H1 (cell line): Measurements from ENCODE around the gene CST7. TPM values are rescaled to one million over a fixed set of nuclear protein-coding genes. Genes with fewer than 3 reads are reported as not detected.

Experiments
- CTCF ChIA-PET: fragments of 300-600 bp; sonication (Branson Sonifier 250); formaldehyde crosslinking; loops from one replicate; lab custom pipeline; 2021; ENCODE audit not compliant: partially characterized antibody; lab: Charles Lee
- POLR2A ChIA-PET: fragments of 300-600 bp; sonication (Branson Sonifier 250); formaldehyde crosslinking; loops from one replicate; lab custom pipeline; 2021; ENCODE audit warnings: inconsistent platforms; ENCODE audit not compliant: partially characterized antibody; lab: Charles Lee
- DNase-seq, 2 experiments: peaks; one replicate each; pipeline versions ENCODE4 v3.0.0 to v3.0.0-alpha.2; 2010 to 2022; ENCODE audit warnings: low spot score in 2 of 2, low read depth in 1 of 2, mixed read lengths in 1 of 2
- FAIRE-seq: peaks from 2 replicates; lab custom pipeline; 2011; peaks lifted over from hg19 to GRCh38; lab: Jason Lieb, UNC
- H2AFZ ChIP-seq: 2 replicates; pipeline ENCODE4 v1.8.1; 2012; ENCODE audit warnings: low read length, inconsistent platforms
- H2AK5ac ChIP-seq: 2 replicates; pipeline ENCODE4 v1.6.1; 2013; ENCODE audit warnings: low read depth, low read length
- H2BK120ac ChIP-seq: replicated peaks from 2 replicates; pipeline ENCODE3; 2013; ENCODE audit warnings: low read depth, low read length, inconsistent platforms
- H2BK12ac ChIP-seq: 2 replicates; pipeline ENCODE4 v1.6.1; 2013; ENCODE audit warnings: low read depth, low read length
- H2BK15ac ChIP-seq: 2 replicates; pipeline ENCODE4 v1.6.1; 2013; ENCODE audit warnings: low read length
- H2BK20ac ChIP-seq: 2 replicates; pipeline ENCODE4 v1.6.1; 2013; ENCODE audit warnings: low read length
- H2BK5ac ChIP-seq: 2 replicates; pipeline ENCODE4 v1.6.1; 2013; ENCODE audit warnings: low read depth, low read length
- H3K14ac ChIP-seq: 2 replicates; pipeline ENCODE4 v1.6.1; 2013; ENCODE audit warnings: inconsistent platforms; ENCODE audit not compliant: insufficient read length
- H3K18ac ChIP-seq: 2 replicates; pipeline ENCODE4 v1.6.1; 2013; ENCODE audit warnings: low read length; ENCODE audit errors: extremely low read depth
- H3K23ac ChIP-seq: 2 replicates; pipeline ENCODE4 v1.6.1; 2013; ENCODE audit warnings: inconsistent platforms; ENCODE audit not compliant: insufficient read length
- H3K23me2 ChIP-seq: 2 replicates; pipeline ENCODE4 v1.6.1; 2013; ENCODE audit warnings: low read depth, low read length
- H3K27ac ChIP-seq: 2 replicates; pipeline ENCODE4 v1.6.1; 2011; ENCODE audit warnings: low read depth, low read length, inconsistent platforms
- H3K27me3 ChIP-seq, 4 experiments: replicated peaks in 1 of 4; 1 replicate in 1 of 4; 2 replicates in 3 of 4; pipeline versions ENCODE4 v1.6.1 to v1.8.1; 2011 to 2013; ENCODE audit warnings: low read length in 3 of 4, mild to moderate bottlenecking in 3 of 4, inconsistent platforms in 2 of 4, mixed read lengths in 2 of 4, moderate library complexity in 1 of 4; ENCODE audit not compliant: control insufficient read depth in 3 of 4, insufficient read depth in 3 of 4; ENCODE audit errors: extremely low read depth in 1 of 4
- H3K36me3 ChIP-seq, 4 experiments: 2 replicates each; pipeline versions ENCODE4 v1.6.1 to v1.8.1; 2011 to 2013; ENCODE audit warnings: mild to moderate bottlenecking in 4 of 4, low read length in 3 of 4, moderate library complexity in 2 of 4, control low read depth in 1 of 4, inconsistent platforms in 1 of 4; ENCODE audit not compliant: insufficient read depth in 4 of 4, control insufficient read depth in 2 of 4
- H3K4ac ChIP-seq: replicated peaks from 2 replicates; pipeline ENCODE3; 2013; ENCODE audit warnings: low read length, low read depth, mixed read lengths, inconsistent platforms; ENCODE audit not compliant: insufficient read length
- H3K4me1 ChIP-seq, 4 experiments: replicated peaks in 1 of 4; 1 replicate in 1 of 4; 2 replicates in 3 of 4; pipeline versions ENCODE4 v1.6.1 to v1.8.1; 2011 to 2013; ENCODE audit warnings: low read length in 3 of 4, inconsistent platforms in 2 of 4, mixed read lengths in 1 of 4; ENCODE audit not compliant: insufficient read depth in 4 of 4, control insufficient read depth in 3 of 4
- H3K4me2 ChIP-seq, 2 experiments: 2 replicates each; pipeline versions ENCODE4 v1.6.1 to v1.8.1; 2011 to 2013; ENCODE audit warnings: low read depth in 2 of 2, low read length in 2 of 2, control low read depth in 1 of 2, inconsistent platforms in 1 of 2, mild to moderate bottlenecking in 1 of 2; ENCODE audit not compliant: insufficient read depth in 1 of 2
- H3K4me3 ChIP-seq, 4 experiments: fragments of 200-600, 300-600 bp in 1 of 4; sonication (generic), shearing (Covaris generic), sonication (Bioruptor Twin) in 1 of 4; 2 replicates each; pipeline versions ENCODE4 v1.5.1 to v1.8.1; 2011 to 2016; ENCODE audit warnings: low read length in 4 of 4, low read depth in 3 of 4, control low read depth in 2 of 4, inconsistent platforms in 2 of 4, mild to moderate bottlenecking in 2 of 4, mixed read lengths in 1 of 4, moderate library complexity in 1 of 4; ENCODE audit not compliant: insufficient read depth in 2 of 4; ENCODE audit errors: extremely low read depth in 1 of 4
- H3K56ac ChIP-seq: replicated peaks from 2 replicates; pipeline ENCODE3; 2013; ENCODE audit warnings: low read depth, mild to moderate bottlenecking, mixed read lengths, low read length, inconsistent platforms; ENCODE audit not compliant: insufficient read length
- H3K79me1 ChIP-seq: 2 replicates; pipeline ENCODE4 v1.6.1; 2013; ENCODE audit warnings: low read depth, low read length, control low read depth
- H3K79me2 ChIP-seq, 2 experiments: 2 replicates each; pipeline versions ENCODE4 v1.6.1 to v1.8.1; 2012 to 2013; ENCODE audit warnings: low read length in 2 of 2, mild to moderate bottlenecking in 2 of 2, inconsistent platforms in 1 of 2; ENCODE audit not compliant: insufficient read depth in 2 of 2, control insufficient read depth in 1 of 2
- H3K9ac ChIP-seq, 4 experiments: replicated peaks in 1 of 4; 1 replicate in 1 of 4; 2 replicates in 3 of 4; pipeline versions ENCODE4 v1.6.1 to v1.8.1; 2011 to 2013; ENCODE audit warnings: low read depth in 3 of 4, low read length in 3 of 4, control low read depth in 2 of 4, mild to moderate bottlenecking in 2 of 4, moderate library complexity in 2 of 4, inconsistent platforms in 1 of 4; ENCODE audit errors: extremely low read depth in 1 of 4
- H3K9me3 ChIP-seq, 2 experiments: 2 replicates each; pipeline versions ENCODE4 v1.6.1 to v1.8.1; 2012 to 2013; ENCODE audit warnings: mild to moderate bottlenecking in 2 of 2, moderate library complexity in 2 of 2, control low read depth in 1 of 2, inconsistent platforms in 1 of 2, low read depth in 1 of 2, low read length in 1 of 2, mixed read lengths in 1 of 2; ENCODE audit not compliant: insufficient read depth in 2 of 2
- H4K20me1 ChIP-seq, 2 experiments: replicated peaks in 1 of 2; 2 replicates each; pipeline versions ENCODE3 to v1.8.1; 2011 to 2013; ENCODE audit warnings: inconsistent platforms in 2 of 2, low read length in 2 of 2, mild to moderate bottlenecking in 1 of 2; ENCODE audit not compliant: insufficient read depth in 2 of 2, control insufficient read depth in 1 of 2
- H4K5ac ChIP-seq: 2 replicates; pipeline ENCODE4 v1.6.1; 2013; ENCODE audit warnings: low read length, low read depth, mixed read lengths, inconsistent platforms; ENCODE audit not compliant: insufficient read length
- H4K8ac ChIP-seq: 2 replicates; pipeline ENCODE4 v1.8.0; 2013; ENCODE audit warnings: mild to moderate bottlenecking, moderate library complexity, low read length, inconsistent platforms; ENCODE audit not compliant: insufficient read depth; ENCODE audit errors: extremely low read depth
- H4K91ac ChIP-seq: replicated peaks from 2 replicates; pipeline ENCODE3; 2013; ENCODE audit warnings: low read length, mixed read lengths, inconsistent platforms; ENCODE audit not compliant: insufficient read length
- BRCA1 ChIP-seq: IDR thresholded peaks from 2 replicates; pipeline ENCODE4 v1.6.1; 2012; ENCODE audit warnings: low read depth, low read length, improper control_type of control experiment
- CBX5 ChIP-seq: fragments of 300-800, 300-1000 bp; sonication (generic); IDR thresholded peaks from 2 replicates; pipeline ENCODE4 v1.7.1; 2016; ENCODE audit warnings: antibody characterized with exemption, low read length, low read depth
- CHD1 ChIP-seq: IDR thresholded peaks from 2 replicates; pipeline ENCODE4 v1.6.1; 2012; ENCODE audit warnings: low read depth, low read length, improper control_type of control experiment
- GABPA ChIP-seq: IDR thresholded peaks from 2 replicates; pipeline ENCODE4 v1.6.1; 2011; ENCODE audit warnings: mild to moderate bottlenecking, low read length, moderate library complexity, borderline replicate concordance; ENCODE audit not compliant: insufficient read depth
- MAFK ChIP-seq: IDR thresholded peaks from 2 replicates; pipeline ENCODE4 v1.6.1; 2012; ENCODE audit warnings: low read depth, mild to moderate bottlenecking, improper control_type of control experiment, low read length
- RNF2 ChIP-seq: fragments of 200-900, 300-1000 bp; sonication (generic); IDR thresholded peaks from 2 replicates; pipeline ENCODE4 v1.7.1; 2016; ENCODE audit warnings: borderline replicate concordance, low read depth, mild to moderate bottlenecking, antibody characterized with exemption, low read length; ENCODE audit not compliant: poor library complexity, severe bottlenecking; ENCODE audit errors: missing control alignments
- SP4 ChIP-seq: IDR thresholded peaks from 2 replicates; pipeline ENCODE4 v1.6.1; 2012; ENCODE audit warnings: low read length, inconsistent platforms
- TAF1 ChIP-seq: IDR thresholded peaks from 2 replicates; pipeline ENCODE4 v1.6.1; 2011; ENCODE audit warnings: mild to moderate bottlenecking, low read depth, low read length
- WGBS, 2 experiments: shearing (Covaris generic) in 1 of 2; methylation state at CpG; one replicate each; pipeline versions ENCODE4 v1.1.6 to v1.1.7; 2013 to 2015; ENCODE audit warnings: low lambda C conversion rate in 2 of 2, mixed read lengths in 2 of 2, inconsistent platforms in 1 of 2, low coverage in 1 of 2, missing lambda C conversion rate in 1 of 2; ENCODE audit not compliant: insufficient replicate concordance in 2 of 2, insufficient coverage in 1 of 2, insufficient read length in 1 of 2; ENCODE audit errors: extremely low coverage in 1 of 2, missing lambda C conversion rate in 1 of 2; 5-methylcytosine and 5-hydroxymethylcytosine counted together
- polyA plus RNA-seq, 7 experiments: library from polyadenylated mRNA; depleted of rRNA in 3 of 7; stranded (reverse) in 5 of 7; unstranded in 2 of 7; fragments of >200 nt in 5 of 7; fragments of 200-250 nt in 2 of 7; gene quantifications; 1 replicate in 5 of 7; 2 replicates in 1 of 7; 4 replicates in 1 of 7; pipeline versions ENCODE4 v1.2.1 to v1.2.3, GENCODE V29; 2011 to 2013; ENCODE audit warnings: missing spikeins in 2 of 7, mixed read lengths in 2 of 7
- total RNA-seq: library from RNA; stranded (reverse); fragmentation: NEBNext Ultra II Directional; extraction: Animal tissue kit (Norgen Biotek cat#: 25700); gene quantifications from 2 replicates; pipeline ENCODE4 v1.2.1, GENCODE V29; 2021
- TF ChIP-seq, protein P1 (sequence below): IDR thresholded peaks from 2 replicates; pipeline ENCODE4 v1.6.1; 2011; ENCODE audit warnings: low read depth, mild to moderate bottlenecking, low read length; ENCODE audit not compliant: insufficient read depth
- TF ChIP-seq, protein P2 (sequence below): IDR thresholded peaks from 2 replicates; pipeline ENCODE4 v1.6.1; 2012; ENCODE audit warnings: low read length, inconsistent platforms
- TF ChIP-seq, protein P3 (sequence below): IDR thresholded peaks from 2 replicates; pipeline ENCODE4 v1.6.1; 2011; ENCODE audit warnings: low read length, improper control_type of control experiment

CST7 gene
- total and polyA plus RNA-seq, 2 of the 8 experiments (the other 6 are each of a cell fraction or from before 2014, with no cell fraction given) = not detected

DNA sequence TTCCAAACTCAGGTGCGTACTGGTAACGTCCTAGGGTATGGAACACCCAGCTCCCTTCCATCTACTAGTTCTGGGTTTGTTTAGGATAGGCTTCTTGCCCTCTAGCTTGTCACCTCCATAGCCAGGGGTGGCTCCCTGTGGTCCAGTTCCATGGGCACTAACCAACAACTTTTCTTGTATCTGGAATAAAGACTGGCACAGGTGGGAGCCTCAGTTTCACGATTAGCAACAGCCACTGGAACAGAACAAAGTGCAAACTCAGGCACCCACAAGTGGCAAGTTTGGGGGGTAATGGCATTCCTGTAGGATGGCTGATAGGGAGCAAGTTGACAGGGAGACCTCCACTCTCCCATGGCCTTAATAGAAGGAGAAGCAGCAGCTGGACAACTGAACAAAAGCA, 49.1 kb downstream of the CST7 start:
- Histone ChIP-seq H3K9ac (no peak overlapping the region), H2BK12ac (no peak overlapping the region), H3K18ac (no peak overlapping the region), H3K36me3 (no peaks in the 10 kb centered on the region), H3K4me1 (no peaks in the 10 kb centered on the region), H4K91ac (no peak overlapping the region), H3K27ac (no peak overlapping the region), H3K79me1 (no peaks in the 10 kb centered on the region), H3K79me2 (no peaks in the 10 kb centered on the region), H4K8ac (no peak overlapping the region), H2BK120ac (no peak overlapping the region), H2BK5ac (no peak overlapping the region), H3K9me3 (no peaks in the 10 kb centered on the region), H4K5ac (no peak overlapping the region), H3K14ac (no peak overlapping the region), H3K23ac (no peak overlapping the region), H3K4me2 (no peak overlapping the region), H3K27me3 (peaks cover 0 to 2% (median 0%) of the 10 kb centered on the region in 4 experiments; a peak in 2 of 7 replicates), H2BK20ac (no peak overlapping the region), H3K4ac (no peak overlapping the region), H2AFZ (no peak overlapping the region), H4K20me1 (no peaks in the 10 kb centered on the region), H2BK15ac (no peak overlapping the region), H3K56ac (no peak overlapping the region), H2AK5ac (no peak overlapping the region), H3K4me3 (no peak overlapping the region), H3K23me2 (no peaks in the 10 kb centered on the region)
- 82% methylated on average over 3 of the region's 3 CpGs; no CpG with 5 or more reads in 1 of the 2 experiments for whole genome bisulfite sequencing, 2 experiments
- DNase-seq (peak in 1 of 2 experiments; percentile 17), FAIRE-seq (no peak)
- CTCF ChIA-PET = interaction anchor here (0.7 to 2.6 kb wide), 7 partner anchors 11 to 181 kb away, joined by 3 to 15 read pairs (median 4); no protein-coding TSS in a partner anchor
- POLR2A ChIA-PET = no interaction called here
- TF ChIP-seq, protein P1, sequence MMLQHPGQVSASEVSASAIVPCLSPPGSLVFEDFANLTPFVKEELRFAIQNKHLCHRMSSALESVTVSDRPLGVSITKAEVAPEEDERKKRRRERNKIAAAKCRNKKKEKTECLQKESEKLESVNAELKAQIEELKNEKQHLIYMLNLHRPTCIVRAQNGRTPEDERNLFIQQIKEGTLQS = no peak
- TF ChIP-seq, protein P2, sequence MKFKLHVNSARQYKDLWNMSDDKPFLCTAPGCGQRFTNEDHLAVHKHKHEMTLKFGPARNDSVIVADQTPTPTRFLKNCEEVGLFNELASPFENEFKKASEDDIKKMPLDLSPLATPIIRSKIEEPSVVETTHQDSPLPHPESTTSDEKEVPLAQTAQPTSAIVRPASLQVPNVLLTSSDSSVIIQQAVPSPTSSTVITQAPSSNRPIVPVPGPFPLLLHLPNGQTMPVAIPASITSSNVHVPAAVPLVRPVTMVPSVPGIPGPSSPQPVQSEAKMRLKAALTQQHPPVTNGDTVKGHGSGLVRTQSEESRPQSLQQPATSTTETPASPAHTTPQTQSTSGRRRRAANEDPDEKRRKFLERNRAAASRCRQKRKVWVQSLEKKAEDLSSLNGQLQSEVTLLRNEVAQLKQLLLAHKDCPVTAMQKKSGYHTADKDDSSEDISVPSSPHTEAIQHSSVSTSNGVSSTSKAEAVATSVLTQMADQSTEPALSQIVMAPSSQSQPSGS = no peak
- TF ChIP-seq BRCA1 (no peak), CBX5 (no peak), TAF1 (no peak), RNF2 (no peak), GABPA (no peak), CHD1 (no peak), MAFK (no peak), SP4 (no peak)
- TF ChIP-seq, protein P3, sequence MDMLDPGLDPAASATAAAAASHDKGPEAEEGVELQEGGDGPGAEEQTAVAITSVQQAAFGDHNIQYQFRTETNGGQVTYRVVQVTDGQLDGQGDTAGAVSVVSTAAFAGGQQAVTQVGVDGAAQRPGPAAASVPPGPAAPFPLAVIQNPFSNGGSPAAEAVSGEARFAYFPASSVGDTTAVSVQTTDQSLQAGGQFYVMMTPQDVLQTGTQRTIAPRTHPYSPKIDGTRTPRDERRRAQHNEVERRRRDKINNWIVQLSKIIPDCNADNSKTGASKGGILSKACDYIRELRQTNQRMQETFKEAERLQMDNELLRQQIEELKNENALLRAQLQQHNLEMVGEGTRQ = no peak
